Hepatocyte (in vitro differentiated cells): ENCODE measurements around the gene CTF1.

ENCODE experiments used
- EZH2 ChIP-seq: fragments of 200-600 bp; sonication (generic); IDR thresholded peaks from 2 replicates; pipeline ENCODE4 v1.6.1; 2016; ENCODE audit warnings: antibody characterized with exemption, mild to moderate bottlenecking, borderline replicate concordance
- EZH2phosphoT487 ChIP-seq: fragments of 200-600 bp; sonication (generic); IDR thresholded peaks from one replicate; pipeline ENCODE4 v1.6.1; 2018; ENCODE audit warnings: antibody characterized with exemption, mild to moderate bottlenecking, low read depth, moderate library complexity; ENCODE audit not compliant: unreplicated experiment, severe bottlenecking
- TF ChIP-seq, protein P1 (sequence below): fragments of 200-600 bp; sonication (generic); IDR thresholded peaks from 2 replicates; pipeline ENCODE4 v1.5.1; 2016; ENCODE audit warnings: antibody characterized with exemption, mild to moderate bottlenecking; ENCODE audit not compliant: poor library complexity

DNA sequence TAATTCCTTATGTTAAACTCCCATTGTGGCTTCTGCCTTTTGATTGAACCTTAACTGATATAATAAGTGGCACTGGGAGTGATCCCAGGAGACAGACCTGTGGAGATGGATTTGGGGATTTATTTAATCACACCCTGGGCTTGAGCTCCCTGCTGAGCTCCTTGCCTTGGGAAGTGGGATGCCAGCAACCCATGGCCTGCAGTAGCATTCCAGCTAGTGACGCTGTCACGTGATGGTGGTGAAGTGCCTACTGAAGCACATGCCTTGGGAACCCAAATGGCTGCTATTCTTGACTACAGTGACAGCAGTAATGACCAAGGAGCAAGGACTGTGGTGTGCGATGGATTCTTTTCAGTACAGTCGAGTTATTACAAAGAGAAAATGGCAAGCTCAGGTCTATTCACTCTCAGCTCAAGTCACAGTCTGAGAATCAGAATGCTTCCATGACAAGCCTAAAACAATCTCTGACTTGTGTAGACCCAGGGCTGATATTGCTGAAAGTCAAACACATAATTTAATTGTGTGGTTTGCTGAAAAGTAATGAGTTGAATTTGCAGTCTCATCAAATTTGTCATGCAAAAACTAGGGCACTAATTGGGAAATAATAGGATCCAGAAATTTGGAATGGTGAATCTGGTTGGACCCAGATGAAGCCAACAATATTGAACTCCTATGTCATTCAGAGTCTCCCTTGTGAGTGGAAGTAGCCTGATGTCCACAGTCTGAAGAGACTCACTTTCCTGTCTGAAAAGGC, 49.6 kb upstream of the CTF1 start:
- TF ChIP-seq, protein P1, sequence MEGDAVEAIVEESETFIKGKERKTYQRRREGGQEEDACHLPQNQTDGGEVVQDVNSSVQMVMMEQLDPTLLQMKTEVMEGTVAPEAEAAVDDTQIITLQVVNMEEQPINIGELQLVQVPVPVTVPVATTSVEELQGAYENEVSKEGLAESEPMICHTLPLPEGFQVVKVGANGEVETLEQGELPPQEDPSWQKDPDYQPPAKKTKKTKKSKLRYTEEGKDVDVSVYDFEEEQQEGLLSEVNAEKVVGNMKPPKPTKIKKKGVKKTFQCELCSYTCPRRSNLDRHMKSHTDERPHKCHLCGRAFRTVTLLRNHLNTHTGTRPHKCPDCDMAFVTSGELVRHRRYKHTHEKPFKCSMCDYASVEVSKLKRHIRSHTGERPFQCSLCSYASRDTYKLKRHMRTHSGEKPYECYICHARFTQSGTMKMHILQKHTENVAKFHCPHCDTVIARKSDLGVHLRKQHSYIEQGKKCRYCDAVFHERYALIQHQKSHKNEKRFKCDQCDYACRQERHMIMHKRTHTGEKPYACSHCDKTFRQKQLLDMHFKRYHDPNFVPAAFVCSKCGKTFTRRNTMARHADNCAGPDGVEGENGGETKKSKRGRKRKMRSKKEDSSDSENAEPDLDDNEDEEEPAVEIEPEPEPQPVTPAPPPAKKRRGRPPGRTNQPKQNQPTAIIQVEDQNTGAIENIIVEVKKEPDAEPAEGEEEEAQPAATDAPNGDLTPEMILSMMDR, result no peak
- TF ChIP-seq EZH2phosphoT487 (no peak), EZH2 (no peak)
